GM18951 (cell line): Measurements from ENCODE around the gene SUPT3H.

Experiments used
- POLR2A ChIP-seq: IDR thresholded peaks from 4 replicates; pipeline ENCODE4 v1.6.1; 2011; ENCODE audit warnings: mild to moderate bottlenecking; ENCODE audit not compliant: insufficient read length, insufficient read depth; ENCODE audit errors: extremely low read depth
- in situ Hi-C: fragments of 300-500 bp; cut with MboI; formaldehyde crosslinking; loops from one replicate; pipeline ENCODE4 v1.12.0; 2022; ENCODE audit warnings: low sequenced_read_pairs, mixed read lengths, inconsistent platforms; ENCODE audit not compliant: unreplicated experiment

Gene SUPT3H

GRCh38 chr6:44797746-44798145 is 580.0 kb downstream of the SUPT3H start:
- in situ Hi-C loops, result no loop called here
- no peak for TF ChIP-seq POLR2A

- in situ Hi-C loops, result no loop called here
- no peak for TF ChIP-seq POLR2A
Observed at GRCh38 chr6:44795326-44795725, 582.4 kb downstream of the SUPT3H start.

GRCh38 chr6:44789806-44790205 is 587.9 kb downstream of the SUPT3H start:
- no peak for TF ChIP-seq POLR2A
- in situ Hi-C loops, result no loop called here

GRCh38 chr6:44789061-44789460 is 588.7 kb downstream of the SUPT3H start:
- TF ChIP-seq POLR2A, result no peak
- in situ Hi-C loops, result no loop called here

- in situ Hi-C loops, result no loop called here
- no peak for TF ChIP-seq POLR2A
Observed at GRCh38 chr6:44788387-44788981, 589.2 kb downstream of the SUPT3H start.

- in situ Hi-C loops, result no loop called here
- no peak for TF ChIP-seq POLR2A
Observed at GRCh38 chr6:44787254-44787834, 590.4 kb downstream of the SUPT3H start.

- TF ChIP-seq POLR2A, result no peak
- in situ Hi-C loops, result no loop called here
Observed at GRCh38 chr6:44785130-44785529, 592.6 kb downstream of the SUPT3H start.

GRCh38 chr6:44784195-44784594 is 593.5 kb downstream of the SUPT3H start:
- in situ Hi-C loops, result no loop called here

GRCh38 chr6:44782892-44783291 is 594.8 kb downstream of the SUPT3H start:
- no peak for TF ChIP-seq POLR2A
- in situ Hi-C loops, result no loop called here

More at GRCh38 chr6:44784195-44784594, 593.5 kb downstream of the SUPT3H start:
- TF ChIP-seq POLR2A, result no peak

- in situ Hi-C loops, result no loop called here
- no peak for TF ChIP-seq POLR2A
Observed at GRCh38 chr6:44781912-44782597, 595.7 kb downstream of the SUPT3H start.

- no peak for TF ChIP-seq POLR2A
- in situ Hi-C loops, result no loop called here
Observed at GRCh38 chr6:44780161-44780560, 597.6 kb downstream of the SUPT3H start.

GRCh38 chr6:44779130-44779826 is 598.5 kb downstream of the SUPT3H start:
- no peak for TF ChIP-seq POLR2A
- in situ Hi-C loops, result no loop called here
